Omental fat pad (tissue), 4 donors: ENCODE data around the gene NR2C2. TPM values are rescaled to one million over a fixed set of nuclear protein-coding genes. Genes with fewer than 3 reads are reported as not detected.

Source experiments
- ATAC-seq: fragments of 150-250 bp; one replicate; pipeline ENCODE4 v1.9.1; 2016; ENCODE audit warnings: mild to moderate bottlenecking, moderate library complexity; ENCODE audit not compliant: low FRiP score
- DNase-seq: peaks from one replicate; pipeline ENCODE4 v3.0.0-alpha.2; 2019; ENCODE audit warnings: low spot score
- total RNA-seq, 4 donors: library from RNA; depleted of rRNA; stranded (reverse); fragments of >200 nt; gene quantifications; one replicate each; pipeline ENCODE4 v1.1.0, GENCODE V29; 2016
- TF ChIP-seq, protein P1 (sequence below), 3 donors: fragments of 450-650 bp; IDR thresholded peaks; one replicate each; pipeline ENCODE4 v1.5.1; 2016 to 2017; ENCODE audit warnings: antibody characterized with exemption in 3 of 3, mild to moderate bottlenecking in 3 of 3, moderate library complexity in 2 of 3

NR2C2 gene
- total RNA-seq, 4 donors from 2014 or later: 25.8 to 45.1 (median 37.8) TPM

DNA sequence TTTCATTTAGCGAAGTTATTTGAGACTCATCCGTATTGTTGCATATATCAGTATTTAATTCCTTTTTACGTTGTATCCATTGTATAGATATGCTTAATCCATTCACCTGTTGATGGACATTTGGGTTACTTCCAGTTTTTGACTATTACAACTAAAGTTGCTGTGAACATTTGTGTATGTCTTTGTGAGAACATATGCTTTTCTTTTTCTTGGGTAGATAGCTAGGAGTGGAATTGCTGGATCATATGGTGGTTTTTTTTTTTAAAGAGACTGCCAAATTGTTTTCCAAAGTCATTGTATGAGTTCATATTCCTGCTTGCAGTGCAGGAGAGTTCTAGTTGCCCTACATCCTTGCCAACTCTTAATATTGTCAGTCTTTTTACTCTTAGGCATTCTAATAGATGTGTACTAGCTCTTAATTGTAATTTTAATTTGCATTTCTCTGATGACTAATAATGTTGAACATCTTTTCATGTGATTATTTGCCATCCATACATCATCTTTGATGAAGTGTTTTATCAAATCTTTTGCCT lies 37.3 kb downstream of the NR2C2 start:
- ATAC-seq (no peak), DNase-seq (no peak)
- TF ChIP-seq, protein P1, sequence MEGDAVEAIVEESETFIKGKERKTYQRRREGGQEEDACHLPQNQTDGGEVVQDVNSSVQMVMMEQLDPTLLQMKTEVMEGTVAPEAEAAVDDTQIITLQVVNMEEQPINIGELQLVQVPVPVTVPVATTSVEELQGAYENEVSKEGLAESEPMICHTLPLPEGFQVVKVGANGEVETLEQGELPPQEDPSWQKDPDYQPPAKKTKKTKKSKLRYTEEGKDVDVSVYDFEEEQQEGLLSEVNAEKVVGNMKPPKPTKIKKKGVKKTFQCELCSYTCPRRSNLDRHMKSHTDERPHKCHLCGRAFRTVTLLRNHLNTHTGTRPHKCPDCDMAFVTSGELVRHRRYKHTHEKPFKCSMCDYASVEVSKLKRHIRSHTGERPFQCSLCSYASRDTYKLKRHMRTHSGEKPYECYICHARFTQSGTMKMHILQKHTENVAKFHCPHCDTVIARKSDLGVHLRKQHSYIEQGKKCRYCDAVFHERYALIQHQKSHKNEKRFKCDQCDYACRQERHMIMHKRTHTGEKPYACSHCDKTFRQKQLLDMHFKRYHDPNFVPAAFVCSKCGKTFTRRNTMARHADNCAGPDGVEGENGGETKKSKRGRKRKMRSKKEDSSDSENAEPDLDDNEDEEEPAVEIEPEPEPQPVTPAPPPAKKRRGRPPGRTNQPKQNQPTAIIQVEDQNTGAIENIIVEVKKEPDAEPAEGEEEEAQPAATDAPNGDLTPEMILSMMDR (IDR thresholded peaks at IDR 0.05): no peak

DNA sequence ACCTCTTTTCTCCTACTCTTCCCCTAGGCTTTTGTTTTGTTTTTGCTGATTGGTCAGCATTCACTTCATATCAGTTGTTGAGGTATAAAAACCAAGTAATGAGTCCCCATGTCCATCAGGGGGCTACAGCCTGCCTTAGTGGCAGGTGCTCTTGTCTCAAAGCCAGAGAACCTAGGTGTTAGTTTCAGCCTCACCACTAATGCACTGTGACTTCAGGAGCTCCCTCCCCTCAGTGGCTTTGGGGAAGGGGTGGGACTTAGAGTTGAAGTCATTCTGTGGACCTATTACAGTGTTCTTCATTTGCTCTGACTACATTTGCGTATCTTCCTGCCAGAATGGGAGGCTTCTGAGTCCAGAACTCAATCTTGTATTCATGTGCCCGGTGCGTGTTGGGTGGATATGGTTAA lies 41.6 kb downstream of the NR2C2 start:
- TF ChIP-seq, protein P1 (IDR thresholded peaks at IDR 0.05): no peak
- ATAC-seq: no peak

DNA sequence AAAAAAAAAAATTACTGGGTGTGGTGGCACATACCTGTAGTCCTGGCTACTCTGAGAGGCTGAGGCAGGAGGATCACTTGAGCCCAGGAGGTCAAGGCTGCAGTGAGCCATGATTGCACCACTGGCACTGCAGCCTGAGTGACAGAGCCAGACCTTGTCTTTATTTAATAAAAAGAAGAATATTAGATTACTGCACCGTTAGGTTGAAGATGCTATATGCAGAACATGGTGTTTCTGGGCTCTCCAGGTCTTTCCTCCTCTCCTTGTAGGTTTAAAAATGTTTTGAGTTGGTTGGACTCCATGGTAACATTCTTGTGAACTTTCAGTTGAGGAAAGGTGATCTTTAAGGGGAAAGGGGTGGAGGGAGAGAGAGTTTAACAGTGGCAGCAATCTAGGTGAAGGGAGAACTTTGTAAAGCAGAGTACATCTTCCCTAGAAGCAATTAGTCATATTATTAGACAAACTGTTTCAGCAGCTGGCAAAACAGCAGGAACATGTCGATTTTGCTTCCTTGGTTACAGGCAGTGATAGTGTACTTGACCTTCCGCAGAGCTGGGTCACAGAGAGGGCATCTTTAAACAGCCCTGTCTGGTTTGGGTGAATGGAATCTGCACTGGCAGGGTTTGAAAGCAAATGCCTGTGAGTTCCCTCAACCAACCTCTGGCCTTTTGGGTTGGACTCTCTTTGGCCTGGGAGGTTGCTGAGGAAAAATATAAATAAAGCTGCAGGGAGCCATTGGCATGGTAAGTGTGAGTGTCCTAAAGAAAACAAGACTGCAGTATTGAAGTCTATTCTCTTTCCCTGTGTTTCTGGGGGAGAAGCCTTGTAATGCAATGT lies 42.8 kb downstream of the NR2C2 start:
- no peak for ATAC-seq
- TF ChIP-seq, protein P1 (IDR thresholded peaks at IDR 0.05): no peak
- DNase-seq: no peak

More for the DNA sequence above, 41.6 kb downstream of the NR2C2 start:
- no peak for DNase-seq

DNA sequence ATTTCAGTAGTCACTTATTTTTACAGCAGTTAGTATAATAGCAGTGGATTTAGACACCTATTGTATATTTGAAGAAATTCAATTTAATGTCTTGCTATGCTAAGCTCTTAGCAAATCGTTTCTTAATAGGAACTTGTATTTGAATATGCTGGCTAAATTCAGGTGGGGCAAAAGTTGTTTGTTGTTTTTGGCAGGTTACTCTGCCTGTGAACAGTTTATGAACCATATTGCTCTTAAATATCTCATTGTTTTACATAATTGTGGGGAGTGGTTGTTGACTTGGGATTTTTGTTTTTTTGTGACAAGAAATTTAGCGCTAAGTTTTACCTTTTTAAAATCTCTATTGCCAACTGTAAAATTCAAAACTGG lies 43.4 kb downstream of the NR2C2 start:
- TF ChIP-seq, protein P1 (IDR thresholded peaks at IDR 0.05): no peak
- ATAC-seq: no peak
- DNase-seq: no peak

DNA sequence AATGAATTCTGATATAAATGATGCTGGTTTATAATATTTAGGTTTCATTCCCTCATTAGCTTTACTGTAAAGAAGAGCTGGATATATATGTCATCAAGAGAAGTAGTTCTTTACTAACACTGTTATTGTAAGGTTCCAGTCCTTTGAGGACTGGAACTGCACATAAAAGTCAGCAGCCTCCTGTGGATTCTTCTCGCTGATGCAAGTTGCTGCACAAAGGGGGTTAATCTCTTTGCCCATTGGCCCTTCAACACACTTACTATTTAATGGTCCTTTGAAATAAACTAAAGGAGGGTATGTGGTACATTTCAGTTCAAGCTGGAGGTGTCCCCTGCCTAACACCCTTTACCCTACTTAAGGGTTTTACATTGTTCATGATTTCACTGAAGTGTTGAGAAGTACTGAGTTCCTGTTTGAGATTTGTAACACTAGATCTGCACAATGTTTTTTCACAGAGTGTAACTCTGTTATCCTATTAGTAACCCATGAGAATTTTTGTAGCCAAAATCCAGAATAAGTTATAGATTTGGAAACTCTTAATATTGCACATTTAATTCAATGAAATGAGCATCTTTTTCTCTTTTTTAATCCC lies 43.9 kb downstream of the NR2C2 start:
- DNase-seq: no peak
- TF ChIP-seq, protein P1 (IDR thresholded peaks at IDR 0.05): no peak
- no peak for ATAC-seq

DNA sequence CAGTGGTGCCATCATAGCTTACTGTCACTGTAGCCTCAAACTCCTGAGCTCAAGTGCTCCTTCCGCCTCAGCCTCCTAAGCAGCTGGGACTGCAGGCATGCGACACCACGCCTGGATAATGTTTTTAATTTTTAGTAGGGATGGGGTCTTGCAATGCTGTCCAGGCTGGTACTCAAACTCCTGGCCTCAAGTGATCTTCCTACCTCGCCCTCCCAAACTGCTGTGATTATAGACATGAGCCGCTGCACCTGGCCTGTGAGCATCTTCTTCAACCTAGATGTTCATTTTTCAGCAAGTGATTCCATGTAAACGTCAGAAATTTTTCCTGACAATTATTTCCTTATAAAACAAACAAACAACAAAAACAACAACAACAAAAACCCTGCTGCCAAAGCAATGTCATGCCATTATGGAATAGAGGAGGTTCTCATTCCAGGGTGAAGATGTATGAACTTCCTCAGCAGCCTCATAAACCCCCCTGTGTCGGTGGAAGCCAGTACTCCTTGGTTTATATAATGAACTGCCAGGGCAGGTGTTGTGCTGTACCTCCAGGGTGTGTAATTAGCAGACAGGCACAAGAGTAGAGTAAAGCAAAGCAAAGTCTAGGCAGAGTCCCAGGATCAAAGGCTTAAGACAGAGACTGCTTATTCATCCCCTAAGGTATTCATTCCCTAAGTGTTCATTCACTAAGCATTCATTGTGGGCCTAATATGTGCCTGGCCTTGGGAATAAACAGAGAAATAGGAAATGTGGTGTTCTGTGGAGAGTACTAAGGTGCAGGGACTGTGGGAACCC lies 44.6 kb downstream of the NR2C2 start:
- TF ChIP-seq, protein P1 (IDR thresholded peaks at IDR 0.05): no peak
- no peak for DNase-seq
- no peak for ATAC-seq
